Skin epidermis (tissue), 12 donors: Measurements from ENCODE around the gene GSTM3.
A peak's percentile ranks its signal among the peaks of the same experiment; 100 is the strongest.

Experiments
- H3K27ac ChIP-seq, 21 experiments: fragments of 200-600 bp; sonication (generic) in 11 of 21; one replicate each; pipeline ENCODE4 v1.5.0; 2020; ENCODE audit warnings: mild to moderate bottlenecking in 3 of 21, inconsistent platforms in 2 of 21, moderate library complexity in 2 of 21
- H3K4me3 ChIP-seq, 7 experiments: fragments of 200-600 bp; sonication (generic) in 2 of 7; one replicate each; pipeline ENCODE4 v1.5.0; 2020; ENCODE audit warnings: inconsistent platforms in 2 of 7, mild to moderate bottlenecking in 2 of 7, moderate library complexity in 1 of 7

The GSTM3 gene

DNA sequence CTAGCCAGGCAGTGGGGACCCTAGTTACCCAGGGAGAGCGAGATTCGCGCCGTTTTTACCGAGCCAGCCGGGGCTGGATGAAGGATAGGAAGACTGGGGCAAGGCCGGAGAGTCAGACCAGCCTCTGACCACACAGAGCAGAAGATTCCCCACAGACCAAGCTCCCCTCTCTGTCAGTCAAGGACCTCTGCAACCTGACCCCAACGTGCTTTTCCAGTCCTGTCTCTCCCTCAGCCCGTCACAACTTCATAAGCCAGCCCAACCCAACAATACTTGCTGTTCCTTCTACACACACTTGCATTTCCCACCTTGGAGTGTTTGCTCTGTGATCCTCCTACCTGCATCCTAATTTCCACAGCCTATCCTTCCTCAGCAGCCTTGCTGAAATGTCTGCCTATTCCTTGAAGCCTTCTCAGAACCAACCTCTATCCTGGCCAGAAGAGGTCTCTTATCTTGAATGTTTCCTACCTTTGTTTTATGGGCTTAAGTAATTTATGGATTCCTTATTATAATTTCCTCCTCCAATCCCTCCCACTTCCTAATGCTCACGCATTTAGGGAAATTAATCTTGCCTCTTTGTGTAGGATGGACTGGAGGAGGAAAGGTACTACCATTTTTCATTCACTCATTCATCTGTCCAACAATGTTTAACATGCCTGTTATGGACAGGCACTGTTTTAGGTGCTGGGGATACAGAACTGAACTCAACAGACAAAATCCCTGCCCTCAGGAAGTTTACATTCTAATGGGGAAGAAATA, at the start of gene GSTM3:
Gene GSTM3 (minus strand): TSS at position 424 of the 759 bp plus-strand sequence. CDS start 751 bp downstream, outside the sequence.
- Histone ChIP-seq H3K4me3 (peak within 1 kb of the TSS; percentile 42 to 70 (median 52)), H3K27ac (peak within 1 kb of the TSS in 16 of 21 experiments; percentile 5 to 81 (median 58))

GRCh38 chr1:109790329-109790728, 49.5 kb upstream of the GSTM3 start:
- peak overlapping the region in 17 of 21 experiments; percentile 10 to 91 (median 60) for H3K27ac ChIP-seq

GRCh38 chr1:109789551-109790180, 48.8 kb upstream of the GSTM3 start:
- Histone ChIP-seq H3K4me3 (no peak overlapping the region), H3K27ac (peak overlapping the region in 11 of 21 experiments; percentile 23 to 91 (median 69))

More at GRCh38 chr1:109790329-109790728, 49.5 kb upstream of the GSTM3 start:
- no peak overlapping the region for H3K4me3 ChIP-seq

DNA sequence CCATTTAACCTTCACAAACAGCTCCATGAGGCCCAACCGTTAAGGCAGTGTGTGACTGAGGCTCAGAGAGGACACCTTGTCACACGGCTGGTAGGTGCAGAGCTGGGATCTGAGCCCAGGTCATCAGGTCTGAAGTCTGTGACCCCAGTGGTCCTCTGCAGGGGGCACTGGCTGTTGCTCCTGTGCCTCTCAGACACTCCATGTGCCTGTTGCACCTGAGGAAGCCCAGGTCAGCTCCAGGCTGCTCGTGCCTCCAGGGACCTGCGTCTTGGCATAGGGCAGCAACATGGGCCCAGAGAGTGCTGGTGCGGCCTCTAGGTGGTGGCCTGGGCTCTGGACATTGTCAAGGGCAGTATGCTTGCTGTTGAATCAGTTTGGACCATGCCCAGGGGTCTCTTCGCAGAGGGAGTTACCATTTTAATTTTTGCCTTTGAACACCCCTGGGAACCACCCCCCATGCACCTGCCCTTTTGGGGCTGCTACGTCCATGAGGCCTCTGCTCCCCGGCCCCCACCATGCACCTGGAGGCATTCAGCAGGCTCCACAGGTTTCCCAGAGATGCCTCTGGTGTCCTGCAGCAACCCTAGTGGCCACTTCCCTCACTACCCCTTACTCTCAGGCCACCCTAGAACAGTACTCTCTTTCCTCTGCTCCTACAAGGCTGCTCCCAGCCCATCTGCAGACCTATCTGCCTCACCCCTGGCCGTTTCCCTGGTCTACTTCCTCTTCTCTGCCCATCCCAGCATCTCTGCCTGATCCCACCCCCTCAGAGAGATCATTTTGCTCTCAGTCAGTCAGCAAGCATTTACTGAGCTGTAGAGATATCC, 48.1 kb upstream of the GSTM3 start:
- H3K27ac ChIP-seq: peak overlapping the region in 5 of 21 experiments; percentile 24 to 91 (median 82)
- H3K4me3 ChIP-seq: no peak overlapping the region

GRCh38 chr1:109787845-109788601, 47.2 kb upstream of the GSTM3 start:
- Histone ChIP-seq H3K4me3 (no peak overlapping the region), H3K27ac (peak overlapping the region in 1 of 21 experiments; percentile 4)

DNA sequence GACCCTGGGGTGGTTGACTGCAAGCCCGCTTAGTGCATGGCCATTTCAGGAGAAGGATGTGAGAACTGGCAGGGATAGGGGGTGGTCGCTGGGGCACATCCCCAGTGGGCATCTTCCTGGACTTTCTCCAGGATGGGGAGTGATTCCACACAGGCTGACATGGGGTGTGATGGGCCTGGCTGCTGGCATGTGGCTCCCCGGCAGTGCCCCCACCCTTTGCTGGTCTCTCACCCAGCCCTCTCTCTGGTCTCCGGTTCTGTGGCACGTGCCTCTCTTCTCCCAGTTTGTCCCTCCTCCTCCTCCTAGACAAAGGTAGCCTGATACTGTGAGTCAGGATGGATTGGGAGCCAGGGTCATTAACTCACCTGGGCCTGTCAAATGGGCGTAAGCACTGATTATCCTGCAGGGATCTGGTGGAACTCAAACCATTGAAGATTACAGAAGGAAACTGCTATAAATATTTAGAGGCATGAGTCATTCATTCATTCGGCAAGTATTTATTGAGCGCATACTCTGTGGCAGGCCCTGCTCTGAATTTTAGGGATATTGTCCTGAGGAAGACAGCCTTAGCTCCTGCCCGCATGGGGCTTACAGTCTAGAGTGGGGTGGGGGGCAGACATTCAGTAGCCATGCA, 46.5 kb upstream of the GSTM3 start:
- no peak overlapping the region for H3K4me3 ChIP-seq

DNA sequence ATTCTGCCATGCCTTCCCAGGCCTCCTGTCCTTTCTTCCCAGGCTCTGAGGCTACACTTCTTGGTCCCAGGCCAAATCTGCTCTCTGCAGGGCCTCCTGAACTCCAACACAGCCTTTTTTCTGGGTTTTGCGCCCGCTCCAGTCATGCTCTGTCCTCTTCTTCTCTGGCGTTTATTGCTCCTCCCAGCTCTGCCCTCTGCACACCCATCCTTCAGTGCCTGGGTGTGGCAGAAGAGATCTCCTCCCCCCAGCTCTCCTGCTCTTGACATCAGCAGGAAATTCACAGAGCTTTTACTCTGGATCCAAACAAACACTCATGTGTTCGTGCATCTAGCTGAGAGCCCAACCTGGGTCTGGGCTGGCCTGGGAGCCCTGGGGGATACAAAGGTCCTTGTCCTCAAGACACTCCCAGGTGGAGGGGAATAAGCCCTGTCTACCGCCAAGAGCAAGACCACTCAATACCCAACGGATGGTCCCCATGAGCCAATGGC, 45.7 kb upstream of the GSTM3 start:
- Histone ChIP-seq H3K27ac (no peak overlapping the region), H3K4me3 (no peak overlapping the region)

More for the DNA sequence above, 46.5 kb upstream of the GSTM3 start:
- H3K27ac ChIP-seq: no peak overlapping the region

GRCh38 chr1:109786112-109786480, 45.3 kb upstream of the GSTM3 start:
- no peak overlapping the region for H3K27ac ChIP-seq
- no peak overlapping the region for H3K4me3 ChIP-seq

GRCh38 chr1:109785446-109786111, 44.7 kb upstream of the GSTM3 start:
- H3K4me3 ChIP-seq: no peak overlapping the region
- H3K27ac ChIP-seq: no peak overlapping the region

GRCh38 chr1:109784551-109785252, 43.9 kb upstream of the GSTM3 start:
- no peak overlapping the region for H3K27ac ChIP-seq

GRCh38 chr1:109783436-109783835, 42.6 kb upstream of the GSTM3 start:
- Histone ChIP-seq H3K27ac (peak overlapping the region in 5 of 21 experiments; percentile 24 to 50 (median 30)), H3K4me3 (no peak overlapping the region)

More at GRCh38 chr1:109784551-109785252, 43.9 kb upstream of the GSTM3 start:
- no peak overlapping the region for H3K4me3 ChIP-seq

GRCh38 chr1:109782927-109783326, 42.1 kb upstream of the GSTM3 start:
- Histone ChIP-seq H3K4me3 (no peak overlapping the region), H3K27ac (peak overlapping the region in 5 of 21 experiments; percentile 12 to 30 (median 24))

DNA sequence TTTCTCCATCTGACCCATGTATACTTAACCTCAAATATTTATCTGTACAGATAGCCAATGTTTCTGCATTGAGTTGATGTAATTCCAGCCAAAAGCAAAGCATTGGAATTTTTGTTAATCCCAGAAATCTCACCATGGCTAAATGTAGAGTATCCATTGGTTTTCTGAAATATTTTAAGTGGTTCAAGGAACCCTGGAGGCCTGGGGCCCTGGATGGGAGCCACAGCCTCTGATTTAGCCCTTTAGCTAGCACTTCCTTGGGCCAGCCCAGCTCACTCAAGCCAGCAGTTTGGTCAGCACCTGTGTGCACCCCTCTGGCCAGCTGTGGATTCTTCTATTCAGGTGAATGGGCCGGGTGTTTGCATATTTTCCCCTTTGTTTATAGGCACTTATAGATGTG, 41.7 kb upstream of the GSTM3 start:
- peak overlapping the region in 1 of 21 experiments; percentile 12 for H3K27ac ChIP-seq
- H3K4me3 ChIP-seq: no peak overlapping the region

DNA sequence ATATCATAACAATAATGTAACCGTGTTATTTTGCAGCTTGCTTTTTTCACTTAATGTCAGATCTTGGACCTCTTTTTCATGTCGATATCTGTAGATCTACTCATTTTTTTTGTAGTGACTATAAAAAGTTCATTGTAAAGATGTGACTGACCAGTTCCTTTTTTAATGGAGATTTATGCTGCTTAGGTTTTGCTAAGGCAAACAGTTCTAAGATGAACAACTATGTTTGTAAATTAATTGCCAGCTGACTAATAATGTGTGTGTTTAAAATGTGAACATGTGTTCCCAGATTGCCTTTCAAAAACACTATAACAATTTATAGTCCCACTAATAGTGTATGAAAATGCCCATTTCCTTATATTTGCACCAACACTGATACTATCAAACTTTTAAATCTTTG, 41.0 kb upstream of the GSTM3 start:
- Histone ChIP-seq H3K4me3 (no peak overlapping the region), H3K27ac (no peak overlapping the region)

DNA sequence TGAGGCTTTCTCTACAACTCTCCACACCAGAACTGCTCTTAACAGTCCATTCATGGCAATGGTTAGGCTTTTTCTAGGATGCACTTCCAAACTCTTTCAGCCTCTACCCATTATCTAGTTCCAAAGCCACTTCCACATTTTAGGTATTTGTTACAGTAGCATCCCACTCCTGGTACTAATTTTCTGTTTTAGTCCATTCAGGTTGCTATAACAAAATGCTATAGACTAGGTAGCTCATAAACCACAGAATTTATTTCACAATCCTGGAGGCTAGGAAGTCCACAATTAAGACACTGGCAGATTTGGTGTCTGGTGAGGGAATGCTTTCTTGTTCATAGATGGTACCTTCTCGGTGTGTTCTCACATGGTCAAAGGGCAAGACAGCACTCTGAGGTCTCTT, 40.1 kb upstream of the GSTM3 start:
- Histone ChIP-seq H3K4me3 (no peak overlapping the region), H3K27ac (no peak overlapping the region)

- Histone ChIP-seq H3K27ac (no peak overlapping the region), H3K4me3 (no peak overlapping the region)
Observed at GRCh38 chr1:109777980-109778625, 37.3 kb upstream of the GSTM3 start.

DNA sequence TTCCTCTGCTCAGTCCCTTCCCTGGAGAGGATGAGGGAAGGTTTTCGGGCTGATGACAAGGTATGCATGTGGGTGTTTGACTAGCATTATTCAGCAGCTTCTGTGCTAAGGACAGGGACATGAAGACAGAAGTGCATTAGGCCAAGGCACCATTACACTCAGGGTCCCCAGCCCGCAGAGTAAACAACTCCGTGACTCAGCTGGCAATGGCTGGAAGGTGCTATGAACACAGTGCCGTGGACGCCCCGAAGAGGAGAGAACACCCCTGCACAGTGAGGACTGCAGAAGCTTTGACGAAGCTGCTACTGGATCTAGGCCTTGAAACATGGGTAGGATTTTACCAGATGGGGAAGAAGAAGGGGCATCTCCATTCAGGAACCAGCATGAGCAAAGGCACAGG, 36.6 kb upstream of the GSTM3 start:
- Histone ChIP-seq H3K4me3 (no peak overlapping the region), H3K27ac (peak overlapping the region in 3 of 21 experiments; percentile 12 to 61 (median 21))
